Ectodermal cell (in vitro differentiated cells): ENCODE data around the gene MSH5.

Experiments used
- H3K27ac ChIP-seq: 2 replicates; pipeline ENCODE4 v1.7.0; 2013; ENCODE audit warnings: mild to moderate bottlenecking, low read depth, low read length; ENCODE audit not compliant: insufficient read depth, poor library complexity, severe bottlenecking
- H3K27me3 ChIP-seq: 2 replicates; pipeline ENCODE4 v1.7.0; 2013; ENCODE audit warnings: mild to moderate bottlenecking, low read length; ENCODE audit not compliant: insufficient read depth, control insufficient read depth, poor library complexity, severe bottlenecking
- H3K36me3 ChIP-seq: one replicate; pipeline ENCODE4 v1.7.0; 2013; ENCODE audit warnings: low read length; ENCODE audit not compliant: control insufficient read depth, insufficient read depth
- H3K4me1 ChIP-seq: one replicate; pipeline ENCODE4 v1.7.0; 2013; ENCODE audit warnings: low read length; ENCODE audit not compliant: control insufficient read depth, insufficient read depth
- H3K4me3 ChIP-seq: 2 replicates; pipeline ENCODE4 v1.7.0; 2013; ENCODE audit warnings: low read depth, low read length, control low read depth; ENCODE audit not compliant: insufficient read depth
- H3K9me3 ChIP-seq: 2 replicates; pipeline ENCODE4 v1.7.0; 2013; ENCODE audit warnings: mild to moderate bottlenecking, low read length, moderate library complexity; ENCODE audit not compliant: control insufficient read depth
- WGBS, 2 experiments: methylation state at CpG; one replicate each; pipeline ENCODE4 v1.1.7; 2013; ENCODE audit warnings: missing lambda C conversion rate in 2 of 2; 5-methylcytosine and 5-hydroxymethylcytosine counted together

Gene MSH5

DNA sequence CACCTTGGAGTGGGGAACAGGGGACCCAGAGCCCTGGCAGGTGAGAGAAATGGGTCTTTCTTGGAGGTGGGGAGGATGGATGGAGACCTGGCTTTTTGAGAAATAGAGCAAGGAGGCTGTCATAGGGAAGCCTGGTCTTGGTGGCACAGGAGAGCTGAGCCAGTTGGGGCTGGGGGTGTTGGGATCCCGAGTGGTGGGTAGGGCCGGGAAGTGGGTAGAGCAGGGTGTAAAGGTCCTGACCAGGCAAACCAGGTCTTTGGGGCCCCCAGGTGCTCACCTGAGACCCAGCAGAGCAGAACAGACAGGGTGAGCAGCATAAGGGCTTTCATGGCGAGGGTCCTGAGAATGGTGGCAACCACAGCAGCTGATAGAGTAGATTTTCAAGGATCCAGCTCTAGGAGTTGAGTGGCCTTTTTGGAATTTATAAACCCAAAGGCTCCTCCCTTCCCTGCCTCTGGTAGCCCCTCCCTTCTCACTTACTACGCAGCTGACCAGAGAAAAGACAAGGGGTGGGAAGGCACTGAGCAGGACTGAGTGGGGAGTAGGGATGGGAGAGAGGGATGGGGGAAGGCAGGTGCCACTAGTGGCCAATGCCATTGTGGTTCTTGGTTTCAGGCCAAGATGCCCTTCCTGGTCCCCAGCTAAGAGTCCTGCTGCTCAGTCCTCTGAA lies 18.3 kb upstream of the MSH5 start, which contains the start of gene LY6G6C:
Gene LY6G6C (minus strand): TSS at position 396 of the 670 bp plus-strand sequence. CDS start 67 bp downstream, at position 329.
- H3K36me3 ChIP-seq = peaks cover 9% of the 10 kb centered on the region

DNA sequence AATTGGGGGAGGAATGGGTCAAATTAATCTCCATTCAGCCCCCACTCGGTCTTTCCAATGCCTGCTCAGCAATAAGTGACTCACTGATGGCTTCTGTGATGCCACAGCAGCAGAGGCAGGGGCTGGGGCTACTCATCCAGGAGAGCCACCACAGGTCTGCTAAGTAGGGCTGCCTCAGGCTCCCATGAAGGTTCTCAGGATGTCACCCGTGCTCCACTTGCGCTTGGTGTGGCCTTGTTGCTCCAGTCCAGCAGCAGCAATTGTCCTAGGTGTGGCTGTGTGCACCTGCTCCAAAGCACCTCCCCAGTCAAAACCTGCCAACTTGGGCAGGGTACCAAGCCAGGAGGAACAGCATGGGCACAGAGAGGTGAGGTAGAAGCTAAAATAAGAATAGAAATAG lies 17.6 kb upstream of the MSH5 start:
- no peak overlapping the region for H3K4me3 ChIP-seq
- H3K4me1 ChIP-seq = no peaks in the 10 kb centered on the region
- peaks cover 9% of the 10 kb centered on the region for H3K27me3 ChIP-seq
- H3K9me3 ChIP-seq = no peaks in the 10 kb centered on the region
- H3K36me3 ChIP-seq = peaks cover 16% of the 10 kb centered on the region
- WGBS, 2 experiments = 93 to 94% methylated on average over 3 of the region's 3 CpGs
- H3K27ac ChIP-seq = no peak overlapping the region

More for the DNA sequence above, 18.3 kb upstream of the MSH5 start, which contains the start of gene LY6G6C:
- Histone ChIP-seq H3K4me1 (no peaks in the 10 kb centered on the region), H3K9me3 (no peaks in the 10 kb centered on the region), H3K4me3 (no peak within 1 kb of the TSS), H3K27me3 (peaks cover 9% of the 10 kb centered on the region), H3K27ac (no peak within 1 kb of the TSS)
- WGBS, 2 experiments = 82 to 97% methylated on average over 3 to 4 of the region's 4 CpGs

DNA sequence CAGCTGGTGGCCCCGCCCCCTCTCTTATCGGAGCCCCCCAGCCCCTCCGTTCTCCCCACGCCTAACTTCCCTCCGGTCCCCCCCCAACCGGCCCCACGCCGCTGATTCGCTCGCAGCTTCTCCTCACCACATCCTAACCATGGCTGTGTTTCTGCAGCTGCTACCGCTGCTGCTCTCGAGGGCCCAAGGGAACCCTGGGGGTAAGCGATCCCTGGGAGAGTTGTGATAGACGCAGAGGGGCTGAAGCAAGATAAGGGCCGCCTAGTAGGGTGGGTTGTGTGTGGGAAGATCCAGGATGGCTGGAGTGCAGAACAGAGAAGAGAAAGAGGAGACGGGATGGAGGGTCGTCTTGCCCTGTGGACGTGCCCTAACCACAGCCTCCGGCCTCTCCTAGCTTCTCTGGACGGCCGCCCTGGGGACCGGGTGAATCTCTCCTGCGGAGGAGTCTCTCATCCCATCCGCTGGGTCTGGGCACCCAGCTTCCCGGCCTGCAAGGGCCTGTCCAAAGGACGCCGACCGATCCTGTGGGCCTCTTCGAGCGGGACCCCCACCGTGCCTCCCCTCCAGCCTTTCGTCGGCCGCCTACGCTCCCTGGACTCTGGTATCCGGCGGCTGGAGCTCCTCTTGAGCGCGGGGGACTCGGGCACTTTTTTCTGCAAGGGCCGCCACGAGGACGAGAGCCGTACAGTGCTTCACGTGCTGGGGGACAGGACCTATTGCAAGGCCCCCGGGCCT lies 16.4 kb upstream of the MSH5 start, which contains the start of gene MPIG6B:
Gene MPIG6B (plus strand): TSS at position 129 of the 735 bp plus-strand sequence. CDS start 11 bp downstream, at position 140.
- peaks cover 25% of the 10 kb centered on the region for H3K36me3 ChIP-seq
- 92 to 93% methylated on average over 46 of the region's 46 CpGs for WGBS, 2 experiments
- H3K4me3 ChIP-seq = no peak within 1 kb of the TSS
- H3K9me3 ChIP-seq = no peaks in the 10 kb centered on the region
- peaks cover 3% of the 10 kb centered on the region for H3K27me3 ChIP-seq
- H3K4me1 ChIP-seq = no peaks in the 10 kb centered on the region
- H3K27ac ChIP-seq = no peak within 1 kb of the TSS

DNA sequence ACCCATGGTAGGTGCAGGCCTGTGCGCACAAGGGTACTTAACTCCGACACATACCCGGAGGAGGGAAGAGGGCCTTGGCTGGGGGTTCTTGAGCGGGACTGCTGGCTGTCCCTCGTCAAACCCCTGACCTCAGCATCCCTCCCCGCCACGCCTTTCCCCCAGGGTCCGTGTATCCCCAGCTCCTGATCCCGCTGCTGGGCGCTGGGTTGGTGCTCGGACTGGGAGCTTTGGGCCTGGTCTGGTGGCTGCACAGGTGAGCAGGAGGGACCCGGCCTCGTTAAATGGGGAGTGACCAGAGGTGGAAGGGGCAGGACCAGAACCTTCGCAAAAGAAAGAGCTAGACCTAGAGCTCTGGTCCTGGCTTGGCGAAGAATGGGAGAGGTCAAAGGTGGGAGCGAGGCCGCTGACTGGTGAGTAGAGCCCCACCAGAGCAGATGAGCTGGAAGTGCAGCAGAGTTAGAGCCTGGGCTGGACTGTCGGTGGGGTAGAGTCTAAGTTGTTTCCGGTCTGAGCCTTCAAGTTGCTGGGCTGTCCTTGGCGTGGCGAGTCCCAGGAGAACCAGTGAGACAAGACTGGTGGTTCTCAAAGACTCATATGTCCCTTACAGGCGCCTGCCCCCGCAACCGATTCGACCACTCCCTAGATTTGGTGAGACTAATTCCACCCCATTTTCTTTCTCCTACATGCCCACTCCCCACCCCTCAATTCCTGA lies 15.7 kb upstream of the MSH5 start:
- H3K27me3 ChIP-seq = peaks cover 3% of the 10 kb centered on the region
- WGBS, 2 experiments = 93 to 95% methylated on average over 25 of the region's 25 CpGs
- no peaks in the 10 kb centered on the region for H3K9me3 ChIP-seq
- no peak overlapping the region for H3K4me3 ChIP-seq
- H3K27ac ChIP-seq = no peak overlapping the region
- peaks cover 25% of the 10 kb centered on the region for H3K36me3 ChIP-seq
- no peaks in the 10 kb centered on the region for H3K4me1 ChIP-seq

GRCh38 chr6:31725502-31726350 lies 14.1 kb upstream of the MSH5 start:
- Histone ChIP-seq H3K4me1 (no peaks in the 10 kb centered on the region), H3K27ac (no peak overlapping the region), H3K27me3 (peaks cover 3% of the 10 kb centered on the region), H3K9me3 (no peaks in the 10 kb centered on the region), H3K36me3 (peaks cover 25% of the 10 kb centered on the region), H3K4me3 (no peak overlapping the region)
- WGBS, 2 experiments = 92 to 95% methylated on average over 12 of the region's 12 CpGs

DNA sequence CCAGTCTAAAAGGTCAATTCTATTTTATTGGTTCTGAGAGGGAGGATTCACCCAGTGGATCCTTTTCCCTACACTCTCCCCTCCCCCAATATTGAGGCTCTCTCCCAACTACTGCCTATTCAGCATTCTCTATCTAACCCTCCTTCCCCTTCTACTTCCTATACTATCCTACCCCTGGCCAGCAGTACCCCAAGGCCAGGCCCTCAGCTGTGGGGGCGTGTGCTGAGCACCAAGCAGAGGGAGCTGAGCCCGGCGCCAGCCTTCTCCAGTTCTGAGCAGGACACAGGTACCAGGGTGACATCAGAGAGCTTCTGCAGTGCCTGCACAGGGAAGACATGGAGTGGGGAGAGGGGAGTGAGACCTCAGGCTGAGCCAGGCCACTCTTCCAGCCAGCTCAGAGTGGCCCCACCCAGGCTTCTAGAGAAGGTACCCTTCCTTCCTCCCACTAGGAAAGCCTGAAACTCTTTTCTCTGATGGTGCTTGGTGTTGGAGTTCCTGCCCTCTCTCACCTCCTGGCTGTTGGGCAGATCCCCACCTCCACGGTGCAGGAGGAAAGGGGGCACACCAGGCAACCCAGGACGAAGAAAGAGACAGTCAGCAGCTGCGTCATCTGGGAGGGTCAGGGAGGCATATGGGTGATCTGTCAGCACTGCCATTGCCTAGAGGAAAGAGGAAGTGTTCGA lies 12.6 kb upstream of the MSH5 start:
- 91 to 95% methylated on average over 7 of the region's 7 CpGs for WGBS, 2 experiments
- Histone ChIP-seq H3K36me3 (peaks cover 33% of the 10 kb centered on the region), H3K4me1 (no peaks in the 10 kb centered on the region)

DNA sequence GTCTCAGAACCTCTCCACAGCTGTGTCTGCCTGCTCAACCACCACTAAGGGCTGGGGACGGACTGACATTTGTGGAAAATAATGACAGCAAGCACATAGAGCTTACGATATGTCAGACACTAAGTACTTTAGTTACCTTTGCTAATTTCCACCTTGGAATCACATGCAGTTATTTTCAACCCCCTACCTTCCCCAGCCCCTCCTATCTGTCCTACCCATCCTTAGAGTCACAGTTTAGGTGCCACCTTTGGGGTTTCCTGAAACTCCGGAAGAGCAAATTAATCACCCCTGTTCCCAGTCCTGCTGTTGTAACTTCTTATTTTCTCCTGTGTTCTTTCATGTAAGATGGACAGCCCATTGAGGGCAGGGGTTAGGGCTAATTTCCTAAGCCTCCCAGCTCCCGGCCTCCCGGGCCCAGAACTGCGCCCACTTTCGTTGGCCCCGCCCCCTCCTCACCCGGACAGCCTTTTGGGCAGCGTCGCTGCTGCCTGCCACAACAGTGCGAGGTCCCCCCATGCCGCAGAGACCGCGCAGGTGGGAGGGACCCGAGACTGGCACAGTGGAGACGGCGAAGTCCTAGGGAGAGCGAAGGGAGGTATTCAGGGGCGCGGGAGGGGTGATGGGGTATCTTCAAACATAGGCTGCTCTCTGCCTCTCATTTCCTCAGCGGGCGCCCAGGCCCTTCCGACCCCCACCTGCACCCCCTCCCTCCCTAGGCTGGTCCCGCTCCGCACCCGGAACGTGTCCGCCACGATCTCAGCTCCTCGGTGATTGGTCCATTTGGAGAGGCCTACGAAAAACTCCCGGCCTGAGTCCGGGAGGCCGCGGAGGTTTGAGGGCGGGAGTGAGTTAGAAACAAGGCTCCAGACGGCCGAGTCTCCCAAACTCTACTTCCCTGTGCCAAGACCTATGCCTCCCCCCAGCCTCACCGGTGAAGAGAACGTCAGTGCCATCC lies 11.8 kb upstream of the MSH5 start:
- WGBS, 2 experiments = 95% methylated on average over 41 of the region's 41 CpGs
- no peaks in the 10 kb centered on the region for H3K27me3 ChIP-seq
- H3K9me3 ChIP-seq = no peaks in the 10 kb centered on the region
- H3K36me3 ChIP-seq = peaks cover 40% of the 10 kb centered on the region
- H3K27ac ChIP-seq = no peak overlapping the region
- H3K4me3 ChIP-seq = peak overlapping the region; percentile 93
- no peaks in the 10 kb centered on the region for H3K4me1 ChIP-seq

More for the DNA sequence above, 12.6 kb upstream of the MSH5 start:
- Histone ChIP-seq H3K4me3 (no peak overlapping the region), H3K27ac (no peak overlapping the region), H3K27me3 (no peaks in the 10 kb centered on the region), H3K9me3 (no peaks in the 10 kb centered on the region)

- Histone ChIP-seq H3K9me3 (no peaks in the 10 kb centered on the region), H3K27me3 (no peaks in the 10 kb centered on the region), H3K4me3 (peak within 1 kb of the TSS; percentile 93), H3K27ac (peak within 1 kb of the TSS; percentile 86), H3K36me3 (peaks cover 48% of the 10 kb centered on the region), H3K4me1 (peaks cover under 1% of the 10 kb centered on the region)
- WGBS, 2 experiments = 48 to 49% methylated on average over 36 of the region's 36 CpGs
These were observed 10.9 kb upstream of the MSH5 start, which contains the start of gene DDAH2 for GRCh38 chr6:31728767-31729514. Gene DDAH2, minus strand, starts transcription at chr6:31729299. Its CDS starts 138 bp downstream, at chr6:31729161.
